Gastroesophageal sphincter (tissue), 3 donors: ENCODE measurements around the gene OTC.

Experiments used
- CTCF ChIP-seq, 4 experiments: fragments of 200-600 bp in 2 of 4; fragments of 450-650 bp in 2 of 4; sonication (generic) in 1 of 4; IDR thresholded peaks; one replicate each; pipeline ENCODE4 v1.5.1; 2017 to 2019; ENCODE audit warnings: antibody characterized with exemption in 4 of 4, mild to moderate bottlenecking in 2 of 4, moderate library complexity in 2 of 4
- POLR2A ChIP-seq, 2 donors: fragments of 450-650 bp; IDR thresholded peaks; one replicate each; pipeline ENCODE4 v1.6.1; 2017; ENCODE audit warnings: antibody characterized with exemption in 2 of 2, mild to moderate bottlenecking in 2 of 2, moderate library complexity in 1 of 2
- POLR2AphosphoS5 ChIP-seq: sonication (generic); formaldehyde crosslinking; IDR thresholded peaks from one replicate; pipeline ENCODE4 v1.6.1; 2017; ENCODE audit warnings: antibody characterized with exemption

DNA sequence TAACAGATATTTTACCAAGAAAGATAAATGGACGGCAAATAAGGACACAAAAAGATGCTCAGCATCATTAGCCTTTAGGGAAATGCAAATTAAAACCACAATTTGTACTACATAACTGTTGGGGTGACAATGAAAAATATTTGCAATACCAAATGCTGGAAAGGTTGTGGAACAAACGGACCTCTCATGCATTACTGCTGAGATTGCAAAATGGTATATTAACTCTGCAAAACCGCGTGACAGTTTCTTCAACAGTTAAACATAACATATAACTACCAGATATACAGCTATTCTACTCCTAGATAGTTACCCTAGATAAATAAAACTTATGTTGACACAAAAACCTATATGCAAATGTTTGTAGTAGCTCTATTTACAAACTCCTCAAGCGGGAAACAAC lies 6.3 kb upstream of the OTC start:
- no peak for TF ChIP-seq CTCF (IDR thresholded peaks at IDR 0.05)
- TF ChIP-seq POLR2A (IDR thresholded peaks at IDR 0.05) = no peak
- no peak for TF ChIP-seq POLR2AphosphoS5
